ENCODE measurements around the gene SLC25A13.
A peak's percentile ranks its signal among the peaks of the same experiment; 100 is the strongest.
"Not testable (repeated sequence)": the region's sequence is repeated elsewhere in the genome, so short reads cannot be mapped to it uniquely, and the experiment has no call there.

SLC25A13 gene, protein sequence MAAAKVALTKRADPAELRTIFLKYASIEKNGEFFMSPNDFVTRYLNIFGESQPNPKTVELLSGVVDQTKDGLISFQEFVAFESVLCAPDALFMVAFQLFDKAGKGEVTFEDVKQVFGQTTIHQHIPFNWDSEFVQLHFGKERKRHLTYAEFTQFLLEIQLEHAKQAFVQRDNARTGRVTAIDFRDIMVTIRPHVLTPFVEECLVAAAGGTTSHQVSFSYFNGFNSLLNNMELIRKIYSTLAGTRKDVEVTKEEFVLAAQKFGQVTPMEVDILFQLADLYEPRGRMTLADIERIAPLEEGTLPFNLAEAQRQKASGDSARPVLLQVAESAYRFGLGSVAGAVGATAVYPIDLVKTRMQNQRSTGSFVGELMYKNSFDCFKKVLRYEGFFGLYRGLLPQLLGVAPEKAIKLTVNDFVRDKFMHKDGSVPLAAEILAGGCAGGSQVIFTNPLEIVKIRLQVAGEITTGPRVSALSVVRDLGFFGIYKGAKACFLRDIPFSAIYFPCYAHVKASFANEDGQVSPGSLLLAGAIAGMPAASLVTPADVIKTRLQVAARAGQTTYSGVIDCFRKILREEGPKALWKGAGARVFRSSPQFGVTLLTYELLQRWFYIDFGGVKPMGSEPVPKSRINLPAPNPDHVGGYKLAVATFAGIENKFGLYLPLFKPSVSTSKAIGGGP

GRCh38 chr7:96321658-96322372 is at the start of gene SLC25A13:
SLC25A13 (minus strand) TSS chr7:96322098; CDS start chr7:96321956, 142 bp downstream.
- DNase-seq (ENCODE audit: low spot score), result peak; percentile 96

- DNase-seq (ENCODE audit: low spot score), result not testable (repeated sequence)
Measured at GRCh38 chr7:96365916-96366315, 44.0 kb upstream of the SLC25A13 start.

- no peak for DNase-seq (ENCODE audit: low spot score)
Measured at GRCh38 chr7:96361116-96361857, 39.4 kb upstream of the SLC25A13 start.

DNA sequence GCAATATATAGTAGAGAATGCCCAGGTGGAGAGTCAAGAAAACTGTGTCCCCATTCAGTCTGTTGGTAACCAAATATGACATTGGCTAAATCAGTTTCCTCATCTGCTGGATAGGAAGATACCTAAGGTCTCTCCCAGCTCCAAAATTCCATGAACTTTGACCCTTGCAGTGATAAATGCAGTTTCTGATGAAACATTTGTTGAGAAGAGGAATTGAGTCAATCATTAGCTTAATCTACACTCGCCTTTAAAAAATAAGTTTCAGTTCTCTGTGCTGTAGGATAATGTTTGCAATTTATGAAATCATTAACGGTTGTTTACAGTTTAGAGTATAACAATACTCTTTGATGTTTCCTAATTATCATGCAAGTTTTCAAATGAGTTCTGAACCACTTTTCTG is 38.0 kb upstream of the SLC25A13 start:
- DNase-seq (ENCODE audit: low spot score), result no peak

DNA sequence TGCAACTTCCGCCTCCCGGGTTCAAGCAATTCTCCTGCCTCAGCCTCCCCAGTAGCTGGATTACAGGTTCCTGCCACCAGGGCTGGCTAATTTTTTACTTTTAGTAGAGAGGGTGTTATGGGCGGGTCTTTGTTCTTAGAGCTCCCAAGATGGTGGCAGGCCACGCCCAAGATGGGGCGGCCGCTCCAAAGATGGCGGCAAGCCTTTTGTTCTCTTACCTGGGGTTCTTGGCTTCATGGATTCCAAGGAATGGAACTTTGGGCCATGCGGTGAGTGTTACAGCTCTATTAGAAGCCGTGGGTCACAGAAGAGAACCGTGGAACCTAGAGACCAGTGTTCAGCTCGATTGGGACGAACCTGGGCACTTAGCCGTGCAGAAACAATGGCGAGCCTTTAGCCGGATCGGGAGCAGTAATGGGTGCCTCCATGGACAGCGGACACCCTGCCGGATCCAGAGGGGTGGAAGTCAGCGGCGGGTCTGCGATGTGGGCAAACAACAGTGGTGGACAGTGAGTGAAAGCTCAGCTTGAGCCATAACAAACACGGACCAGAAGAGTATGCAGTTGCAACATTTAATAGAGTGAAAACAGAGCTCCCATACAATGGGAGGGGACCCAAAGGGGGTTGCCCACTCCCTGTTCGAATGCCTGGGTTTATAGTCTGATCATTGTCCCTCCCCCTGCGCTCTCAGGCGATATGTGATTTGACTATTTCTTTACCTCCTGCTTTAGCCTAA is 36.5 kb upstream of the SLC25A13 start:
- DNase-seq (ENCODE audit: low spot score), result not testable (repeated sequence)

GRCh38 chr7:96355990-96356506 is 34.1 kb upstream of the SLC25A13 start:
- DNase-seq (ENCODE audit: low spot score), result no peak

GRCh38 chr7:96354881-96355280 is 33.0 kb upstream of the SLC25A13 start:
- DNase-seq (ENCODE audit: low spot score), result no peak

GRCh38 chr7:96349572-96349971 is 27.7 kb upstream of the SLC25A13 start:
- no peak for DNase-seq (ENCODE audit: low spot score)

GRCh38 chr7:96347471-96347870 is 25.6 kb upstream of the SLC25A13 start:
- no peak for DNase-seq (ENCODE audit: low spot score)

DNA sequence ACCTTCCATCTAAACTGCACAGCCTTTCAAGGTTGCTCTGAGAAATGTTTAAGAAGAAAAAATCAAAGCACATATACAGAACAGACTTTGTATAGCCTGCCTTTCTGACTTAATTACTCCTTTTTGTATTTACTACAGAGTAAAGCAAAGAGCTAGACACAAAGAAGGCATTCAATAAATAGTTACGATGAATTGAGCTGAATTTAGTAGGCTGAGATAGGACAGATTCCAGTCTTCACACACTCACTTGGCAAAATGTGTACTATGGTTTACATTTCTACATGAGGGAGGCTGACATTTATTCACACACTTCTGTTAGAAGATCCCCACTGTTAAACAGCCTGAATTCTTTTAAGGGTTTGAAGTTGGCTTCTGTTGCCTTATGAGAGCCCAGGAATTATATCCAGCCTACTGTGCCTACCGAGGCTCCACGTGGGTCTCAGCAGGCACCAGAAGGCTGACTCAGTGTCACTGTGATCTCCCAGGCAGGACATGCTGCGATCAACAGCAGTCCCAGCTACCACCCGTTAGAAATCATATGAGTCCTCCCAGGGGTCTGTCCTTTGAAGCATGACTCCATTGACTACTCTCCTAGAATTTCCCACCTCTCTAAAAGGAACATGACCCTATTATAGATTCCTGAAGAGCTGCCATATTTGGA is 24.5 kb upstream of the SLC25A13 start:
- no peak for DNase-seq (ENCODE audit: low spot score)

GRCh38 chr7:96344236-96344635 is 22.3 kb upstream of the SLC25A13 start:
- DNase-seq (ENCODE audit: low spot score), result no peak

- DNase-seq (ENCODE audit: low spot score), result no peak
Measured at GRCh38 chr7:96342049-96342448, 20.2 kb upstream of the SLC25A13 start.

DNA sequence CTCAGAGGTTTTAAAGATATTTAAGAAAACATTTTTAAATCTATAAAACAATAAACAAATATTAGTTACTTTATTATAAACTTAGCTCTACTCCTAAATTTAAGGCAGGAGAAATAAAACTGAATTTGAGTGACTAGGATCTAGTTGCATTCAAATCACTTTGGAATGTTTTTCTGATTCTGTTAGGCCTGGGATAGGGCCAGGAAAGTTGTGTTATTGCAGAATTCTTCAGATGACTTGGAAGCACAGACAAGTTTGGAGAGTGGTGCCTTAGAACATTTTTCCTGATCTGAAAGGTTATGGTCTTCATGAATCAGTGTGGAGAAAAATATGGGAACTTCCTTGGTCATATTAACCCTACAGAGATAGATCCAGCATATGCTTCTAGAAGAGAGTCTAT is 15.6 kb upstream of the SLC25A13 start:
- no peak for DNase-seq (ENCODE audit: low spot score)

DNA sequence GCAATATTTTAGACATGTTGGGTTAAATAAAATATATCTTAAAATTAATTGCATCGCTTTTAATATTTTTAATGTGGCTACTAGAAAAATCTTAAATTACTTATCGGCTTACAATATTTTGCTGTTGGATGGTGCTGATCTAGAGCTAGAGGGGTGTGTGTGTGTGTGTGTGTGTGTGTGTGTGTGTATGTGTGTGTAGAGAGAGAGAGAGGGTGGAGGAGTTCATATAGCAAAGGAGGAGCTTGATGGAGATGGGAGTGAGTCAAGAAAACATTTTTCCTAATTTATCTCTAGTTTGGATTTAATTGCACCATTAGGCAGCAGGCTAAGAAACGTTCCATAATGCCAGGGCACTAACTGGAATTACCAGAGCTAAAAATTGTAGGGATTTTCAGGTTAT is 10.4 kb upstream of the SLC25A13 start:
- DNase-seq (ENCODE audit: low spot score), result no peak

- DNase-seq (ENCODE audit: low spot score), result no peak
Measured at GRCh38 chr7:96331775-96332174, 9.9 kb upstream of the SLC25A13 start.

DNA sequence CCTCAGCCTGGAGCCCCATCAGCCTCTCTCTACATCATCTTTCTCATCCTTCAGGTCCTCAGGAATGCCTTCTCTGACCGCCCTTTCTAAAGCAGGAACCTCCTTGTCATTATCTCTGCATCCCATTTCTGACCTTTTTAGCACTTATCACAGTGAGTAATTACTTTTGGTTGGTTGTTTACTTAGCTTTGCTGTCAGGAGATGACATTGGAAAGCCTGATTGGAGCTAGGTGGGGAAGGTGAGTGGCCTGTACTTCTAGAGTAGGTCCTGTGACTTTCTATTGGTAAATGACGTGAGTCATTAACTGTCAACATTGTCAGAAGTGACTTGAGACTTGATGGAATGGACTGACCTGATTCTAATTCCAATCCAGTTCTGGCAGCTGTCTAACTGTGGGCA is 9.3 kb upstream of the SLC25A13 start:
- DNase-seq (ENCODE audit: low spot score), result no peak

- DNase-seq (ENCODE audit: low spot score), result no peak
Measured at GRCh38 chr7:96330193-96330592, 8.3 kb upstream of the SLC25A13 start.

DNA sequence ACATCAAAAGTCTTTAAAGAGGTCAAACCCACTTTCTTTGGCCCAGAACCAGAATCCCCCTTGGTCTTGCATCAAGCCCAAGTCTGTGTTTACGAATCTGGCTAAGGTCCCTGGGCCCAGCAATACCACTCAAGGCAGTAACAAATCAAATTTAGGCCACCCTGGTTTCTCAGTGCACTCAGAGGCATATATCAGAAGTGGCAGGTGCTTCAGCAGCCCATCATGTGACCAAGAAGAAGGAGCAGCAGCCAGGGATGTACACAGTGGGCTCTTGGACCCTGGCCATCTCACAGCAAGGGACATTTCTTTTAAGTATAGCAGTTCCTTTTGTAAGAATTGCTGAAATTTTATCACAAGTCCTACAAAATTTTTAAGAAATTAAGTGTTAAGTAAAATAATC is 7.3 kb upstream of the SLC25A13 start:
- no peak for DNase-seq (ENCODE audit: low spot score)

- DNase-seq (ENCODE audit: low spot score), result no peak
Measured at GRCh38 chr7:96328016-96328415, 6.1 kb upstream of the SLC25A13 start.

- no peak for DNase-seq (ENCODE audit: low spot score)
Measured at GRCh38 chr7:96327429-96327828, 5.5 kb upstream of the SLC25A13 start.

DNA sequence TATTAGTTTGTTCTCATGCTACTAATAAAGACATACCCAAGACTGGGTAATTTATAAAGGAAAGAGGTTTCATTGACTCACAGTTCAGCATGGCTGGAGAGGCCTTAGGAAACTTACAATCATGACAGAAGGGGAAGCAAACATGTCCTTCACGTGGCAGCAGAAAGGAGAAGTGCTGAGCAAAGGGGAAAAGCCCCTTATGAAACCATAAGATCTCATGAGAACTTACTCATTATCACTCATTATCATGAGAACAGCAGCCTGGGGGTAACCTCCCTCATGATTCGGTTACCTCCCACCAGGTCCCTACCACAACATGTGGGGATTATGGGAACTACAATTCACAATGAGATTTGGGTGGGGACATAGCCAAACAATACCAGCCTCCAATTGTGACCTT is 4.9 kb upstream of the SLC25A13 start:
- DNase-seq (ENCODE audit: low spot score), result not testable (repeated sequence)

All from Ammon's horn (tissue), 1 donor.